ENCODE data around the gene FANCL.

Gene FANCL

DNA sequence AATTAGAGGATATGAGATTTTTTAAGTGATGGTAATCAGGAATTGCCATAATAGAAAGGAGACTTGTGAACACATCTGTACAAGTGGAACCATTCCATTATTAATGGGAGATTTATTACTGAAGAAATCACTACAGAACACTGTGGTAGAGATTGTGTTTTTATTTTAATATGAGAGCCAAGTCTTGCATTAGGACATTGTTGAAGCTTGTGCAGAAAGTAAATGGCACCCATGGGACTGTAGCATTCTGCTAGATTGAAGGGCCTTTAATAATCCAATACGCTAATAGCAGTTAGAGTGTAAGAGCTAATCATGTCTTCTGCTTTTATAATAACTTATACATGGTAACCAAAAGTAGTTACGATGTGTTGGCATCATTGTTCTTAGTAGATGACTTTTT is 110.9 kb downstream of the FANCL start:
- Histone ChIP-seq H3K4me1 (ENCODE audit: control insufficient read depth, insufficient read depth, low read depth, low read length) (no peaks in the 10 kb centered on the region), H2BK15ac (ENCODE audit: low read depth, poor library complexity, severe bottlenecking) (no peak overlapping the region), H3K9me3 (ENCODE audit: control insufficient read depth, low read length) (no peaks in the 10 kb centered on the region), H3K79me1 (replicated peaks; ENCODE audit: low read length, poor library complexity, severe bottlenecking) (no peaks in the 10 kb centered on the region), H3K27me3 (ENCODE audit: control insufficient read depth in 1 of 2, insufficient read depth in 1 of 2, low read length in 2 of 2) (no peaks in the 10 kb centered on the region), H2BK5ac (ENCODE audit: low read depth, low read length, poor library complexity, severe bottlenecking) (no peak overlapping the region), H3K4ac (ENCODE audit: low read depth in 1 of 2, low read length in 2 of 2) (no peak overlapping the region), H3K36me3 (ENCODE audit: control insufficient read depth in 1 of 2, insufficient read depth in 2 of 2, low read depth in 1 of 2, low read length in 2 of 2) (peaks cover 0 to 3% of the 10 kb centered on the region in 2 experiments), H3K14ac (ENCODE audit: low read length in 2 of 2) (no peak overlapping the region), H4K8ac (ENCODE audit: low read length) (no peak overlapping the region), H3K4me2 (ENCODE audit: low read length, poor library complexity, severe bottlenecking) (no peak overlapping the region), H3K18ac (ENCODE audit: low read depth in 1 of 2, low read length in 2 of 2) (no peak overlapping the region), H3K23ac (ENCODE audit: low read length in 2 of 2) (no peak overlapping the region), H3K4me3 (ENCODE audit: insufficient read depth in 1 of 2, low read depth in 1 of 2, low read length in 2 of 2) (no peak overlapping the region), H2AFZ (ENCODE audit: low read depth, low read length) (no peak overlapping the region), H3K27ac (ENCODE audit: low read length, poor library complexity, severe bottlenecking) (no peak overlapping the region), H2BK12ac (ENCODE audit: low read length in 2 of 2) (no peak overlapping the region), H3K9ac (ENCODE audit: low read length) (no peak overlapping the region), H2BK120ac (ENCODE audit: low read depth, low read length) (no peak overlapping the region), H2AK5ac (ENCODE audit: low read length, severe bottlenecking) (no peak overlapping the region), H4K91ac (ENCODE audit: low read length) (no peak overlapping the region)
- no peak for DNase-seq
- no CpG with 5 or more reads among the region's 2 CpGs for WGBS

DNA sequence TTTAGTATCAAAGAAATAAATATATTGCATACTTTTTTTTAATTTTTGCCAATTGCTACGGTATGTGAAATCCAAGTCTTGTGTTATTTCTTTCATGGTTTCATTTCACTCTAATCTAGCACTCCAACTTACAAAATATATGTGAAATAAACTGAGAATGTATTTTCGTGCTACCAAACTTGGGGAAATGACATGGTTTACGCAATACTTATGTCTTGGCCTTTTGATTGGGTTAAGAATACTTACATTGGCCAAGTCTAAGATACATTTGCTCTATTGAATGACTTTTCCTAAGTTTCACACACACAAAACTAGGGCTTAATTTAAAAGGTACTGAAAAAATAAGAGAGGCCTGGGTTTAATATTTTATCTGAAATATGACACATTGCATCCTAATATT is 114.0 kb downstream of the FANCL start:
- Histone ChIP-seq H3K9ac (ENCODE audit: low read length) (no peak overlapping the region), H2AK5ac (ENCODE audit: low read length, severe bottlenecking) (no peak overlapping the region), H3K4ac (ENCODE audit: low read depth in 1 of 2, low read length in 2 of 2) (no peak overlapping the region), H3K4me1 (ENCODE audit: control insufficient read depth, insufficient read depth, low read depth, low read length) (no peaks in the 10 kb centered on the region), H3K27me3 (ENCODE audit: control insufficient read depth in 1 of 2, insufficient read depth in 1 of 2, low read length in 2 of 2) (no peaks in the 10 kb centered on the region), H2BK120ac (ENCODE audit: low read depth, low read length) (no peak overlapping the region), H3K14ac (ENCODE audit: low read length in 2 of 2) (no peak overlapping the region), H3K79me1 (replicated peaks; ENCODE audit: low read length, poor library complexity, severe bottlenecking) (no peaks in the 10 kb centered on the region), H3K23ac (ENCODE audit: low read length in 2 of 2) (no peak overlapping the region), H3K4me2 (ENCODE audit: low read length, poor library complexity, severe bottlenecking) (no peak overlapping the region), H2BK5ac (ENCODE audit: low read depth, low read length, poor library complexity, severe bottlenecking) (no peak overlapping the region), H3K36me3 (ENCODE audit: control insufficient read depth in 1 of 2, insufficient read depth in 2 of 2, low read depth in 1 of 2, low read length in 2 of 2) (peaks cover 0 to 24% of the 10 kb centered on the region in 2 experiments), H3K18ac (ENCODE audit: low read depth in 1 of 2, low read length in 2 of 2) (no peak overlapping the region), H2BK15ac (ENCODE audit: low read depth, poor library complexity, severe bottlenecking) (no peak overlapping the region), H4K8ac (ENCODE audit: low read length) (no peak overlapping the region), H2BK12ac (ENCODE audit: low read length in 2 of 2) (no peak overlapping the region), H3K27ac (ENCODE audit: low read length, poor library complexity, severe bottlenecking) (no peak overlapping the region), H3K9me3 (ENCODE audit: control insufficient read depth, low read length) (no peaks in the 10 kb centered on the region), H4K91ac (ENCODE audit: low read length) (no peak overlapping the region), H2AFZ (ENCODE audit: low read depth, low read length) (no peak overlapping the region), H3K4me3 (ENCODE audit: insufficient read depth in 1 of 2, low read depth in 1 of 2, low read length in 2 of 2) (no peak overlapping the region)
- WGBS: no CpG with 5 or more reads among the region's 3 CpGs
- no peak for DNase-seq

DNA sequence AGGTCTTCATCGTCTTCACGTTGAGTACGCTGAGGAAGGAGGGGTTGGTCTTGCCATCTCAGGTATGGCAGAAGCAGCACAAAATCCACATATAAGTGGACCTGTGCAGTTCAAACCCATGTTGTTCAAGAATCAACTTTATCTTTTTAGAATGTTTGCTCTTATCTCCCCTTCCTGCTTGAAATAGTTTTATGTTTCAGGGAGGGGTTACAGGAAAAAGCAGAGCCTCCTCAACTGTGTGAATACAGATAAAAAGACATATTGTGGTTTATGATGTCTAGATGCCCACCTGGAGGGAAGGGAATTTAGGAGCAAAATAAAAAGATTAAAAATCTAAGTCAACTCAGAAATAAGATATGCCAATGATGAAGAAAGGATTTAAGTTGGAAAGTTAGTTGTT is 118.6 kb downstream of the FANCL start:
- no peaks in the 10 kb centered on the region for H3K27me3 ChIP-seq (ENCODE audit: control insufficient read depth in 1 of 2, insufficient read depth in 1 of 2, low read length in 2 of 2)
- no peak overlapping the region for H2BK12ac ChIP-seq (ENCODE audit: low read length in 2 of 2)
- no peak overlapping the region for H4K8ac ChIP-seq (ENCODE audit: low read length)
- no peak overlapping the region for H3K14ac ChIP-seq (ENCODE audit: low read length in 2 of 2)
- H2BK15ac ChIP-seq (ENCODE audit: low read depth, poor library complexity, severe bottlenecking): no peak overlapping the region
- no peak overlapping the region for H3K9ac ChIP-seq (ENCODE audit: low read length)
- no peak overlapping the region for H3K4me2 ChIP-seq (ENCODE audit: low read length, poor library complexity, severe bottlenecking)
- DNase-seq: no peak
- H3K18ac ChIP-seq (ENCODE audit: low read depth in 1 of 2, low read length in 2 of 2): no peak overlapping the region
- H3K9me3 ChIP-seq (ENCODE audit: control insufficient read depth, low read length): no peaks in the 10 kb centered on the region
- H3K27ac ChIP-seq (ENCODE audit: low read length, poor library complexity, severe bottlenecking): no peak overlapping the region
- H3K23ac ChIP-seq (ENCODE audit: low read length in 2 of 2): no peak overlapping the region
- H2BK120ac ChIP-seq (ENCODE audit: low read depth, low read length): no peak overlapping the region
- H4K91ac ChIP-seq (ENCODE audit: low read length): no peak overlapping the region
- H2AK5ac ChIP-seq (ENCODE audit: low read length, severe bottlenecking): no peak overlapping the region
- H2BK5ac ChIP-seq (ENCODE audit: low read depth, low read length, poor library complexity, severe bottlenecking): no peak overlapping the region
- H3K4me1 ChIP-seq (ENCODE audit: control insufficient read depth, insufficient read depth, low read depth, low read length): no peaks in the 10 kb centered on the region
- WGBS: 100% methylated on average over 3 of the region's 3 CpGs
- H3K36me3 ChIP-seq (ENCODE audit: control insufficient read depth in 1 of 2, insufficient read depth in 2 of 2, low read depth in 1 of 2, low read length in 2 of 2): peaks cover 0 to 30% of the 10 kb centered on the region in 2 experiments
- H3K79me1 ChIP-seq (replicated peaks; ENCODE audit: low read length, poor library complexity, severe bottlenecking): no peaks in the 10 kb centered on the region
- no peak overlapping the region for H3K4me3 ChIP-seq (ENCODE audit: insufficient read depth in 1 of 2, low read depth in 1 of 2, low read length in 2 of 2)
- H2AFZ ChIP-seq (ENCODE audit: low read depth, low read length): no peak overlapping the region
- H3K4ac ChIP-seq (ENCODE audit: low read depth in 1 of 2, low read length in 2 of 2): no peak overlapping the region

DNA sequence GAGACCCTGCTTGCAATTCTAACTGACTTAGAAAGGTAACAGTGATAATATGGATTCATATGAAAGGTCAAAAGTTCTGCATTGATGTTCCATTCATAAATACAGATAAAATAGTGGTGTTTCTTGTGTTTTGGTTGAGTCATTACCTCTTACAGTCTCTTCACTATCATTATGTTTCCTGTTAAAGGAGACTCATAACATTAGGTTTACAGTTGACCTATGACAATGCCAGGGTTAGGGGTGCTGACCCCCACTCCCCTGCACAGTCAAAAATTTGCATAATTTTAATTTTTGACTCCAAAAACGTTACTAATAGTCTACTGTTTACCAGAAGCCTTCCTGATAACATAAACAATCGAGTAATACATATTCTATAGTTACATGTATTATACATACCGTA is 119.1 kb downstream of the FANCL start:
- Histone ChIP-seq H3K27me3 (ENCODE audit: control insufficient read depth in 1 of 2, insufficient read depth in 1 of 2, low read length in 2 of 2) (no peaks in the 10 kb centered on the region), H2BK15ac (ENCODE audit: low read depth, poor library complexity, severe bottlenecking) (no peak overlapping the region), H3K36me3 (ENCODE audit: control insufficient read depth in 1 of 2, insufficient read depth in 2 of 2, low read depth in 1 of 2, low read length in 2 of 2) (peaks cover 0 to 30% of the 10 kb centered on the region in 2 experiments), H2BK5ac (ENCODE audit: low read depth, low read length, poor library complexity, severe bottlenecking) (no peak overlapping the region), H3K9ac (ENCODE audit: low read length) (no peak overlapping the region), H3K79me1 (replicated peaks; ENCODE audit: low read length, poor library complexity, severe bottlenecking) (no peaks in the 10 kb centered on the region), H2AK5ac (ENCODE audit: low read length, severe bottlenecking) (no peak overlapping the region), H2AFZ (ENCODE audit: low read depth, low read length) (no peak overlapping the region), H2BK120ac (ENCODE audit: low read depth, low read length) (no peak overlapping the region), H3K4ac (ENCODE audit: low read depth in 1 of 2, low read length in 2 of 2) (no peak overlapping the region), H4K91ac (ENCODE audit: low read length) (no peak overlapping the region), H2BK12ac (ENCODE audit: low read length in 2 of 2) (no peak overlapping the region), H3K4me3 (ENCODE audit: insufficient read depth in 1 of 2, low read depth in 1 of 2, low read length in 2 of 2) (no peak overlapping the region), H3K4me1 (ENCODE audit: control insufficient read depth, insufficient read depth, low read depth, low read length) (no peaks in the 10 kb centered on the region), H3K23ac (ENCODE audit: low read length in 2 of 2) (no peak overlapping the region), H3K27ac (ENCODE audit: low read length, poor library complexity, severe bottlenecking) (no peak overlapping the region), H3K4me2 (ENCODE audit: low read length, poor library complexity, severe bottlenecking) (no peak overlapping the region), H4K8ac (ENCODE audit: low read length) (no peak overlapping the region), H3K14ac (ENCODE audit: low read length in 2 of 2) (no peak overlapping the region), H3K18ac (ENCODE audit: low read depth in 1 of 2, low read length in 2 of 2) (no peak overlapping the region), H3K9me3 (ENCODE audit: control insufficient read depth, low read length) (no peaks in the 10 kb centered on the region)
- DNase-seq: no peak
- 43% methylated on average over 1 of the region's 3 CpGs for WGBS

All from mesenchymal stem cell (in vitro differentiated cells and primary cell).